ENCODE results near the gene FAM124A. TPM values are rescaled to one million over a fixed set of nuclear protein-coding genes. Genes with fewer than 3 reads are reported as not detected.

FAM124A gene
- total and polyA plus RNA-seq, 2 of the 8 experiments (the other 6 are each of a cell fraction or from before 2014, with no cell fraction given) = 40.7 to 49.9 TPM

GRCh38 chr13:51212758-51213157 is 9.4 kb upstream of the FAM124A start (continued):
- TF ChIP-seq JUND (IDR thresholded peaks at IDR 0.05; ENCODE audit: low read length) = no peak
- TF ChIP-seq YY1 (IDR thresholded peaks at IDR 0.05; ENCODE audit: low read depth, low read length) = no peak
- no peak for TF ChIP-seq SUZ12 (IDR thresholded peaks at IDR 0.05; ENCODE audit: low read length)
- TF ChIP-seq POU5F1 (IDR thresholded peaks at IDR 0.05; ENCODE audit: low read depth, low read length) = no peak

All from H1 (cell line).